Neutrophil (primary cell): ENCODE results near the gene MARCHF10.

ENCODE experiments used
- H3K27ac ChIP-seq: fragments of 200-600 bp; sonication (generic); 2 replicates; pipeline ENCODE4 v1.5.1; 2016; ENCODE audit warnings: mild to moderate bottlenecking, moderate library complexity
- H3K27me3 ChIP-seq: fragments of 200-600 bp; sonication (generic); 2 replicates; pipeline ENCODE4 v1.6.0; 2016; ENCODE audit warnings: mild to moderate bottlenecking
- H3K36me3 ChIP-seq: fragments of 200-600 bp; sonication (generic); 2 replicates; pipeline ENCODE4 v1.5.1; 2017
- H3K4me1 ChIP-seq, 2 experiments: fragments of 200-600 bp in 1 of 2; sonication (generic) in 1 of 2; 1 replicate in 1 of 2; 2 replicates in 1 of 2; pipeline versions ENCODE4 v1.5.1 to v1.6.1; 2013 to 2016; ENCODE audit warnings: low read depth in 1 of 2, low read length in 1 of 2, mild to moderate bottlenecking in 1 of 2, moderate library complexity in 1 of 2; ENCODE audit not compliant: control insufficient read depth in 1 of 2, insufficient read depth in 1 of 2
- H3K4me3 ChIP-seq, 2 experiments: fragments of 200-600 bp in 1 of 2; sonication (generic) in 1 of 2; 1 replicate in 1 of 2; 2 replicates in 1 of 2; pipeline ENCODE4 v1.5.1; 2013 to 2016; ENCODE audit warnings: low read depth in 1 of 2, low read length in 1 of 2, mild to moderate bottlenecking in 1 of 2, moderate library complexity in 1 of 2
- H3K9me3 ChIP-seq: fragments of 200-600 bp; sonication (generic); 2 replicates; pipeline ENCODE4 v1.5.1; 2016
- CTCF ChIP-seq: fragments of 200-600 bp; sonication (generic); IDR thresholded peaks from 2 replicates; pipeline ENCODE4 v1.5.1; 2016; ENCODE audit warnings: antibody characterized with exemption

MARCHF10 gene

DNA sequence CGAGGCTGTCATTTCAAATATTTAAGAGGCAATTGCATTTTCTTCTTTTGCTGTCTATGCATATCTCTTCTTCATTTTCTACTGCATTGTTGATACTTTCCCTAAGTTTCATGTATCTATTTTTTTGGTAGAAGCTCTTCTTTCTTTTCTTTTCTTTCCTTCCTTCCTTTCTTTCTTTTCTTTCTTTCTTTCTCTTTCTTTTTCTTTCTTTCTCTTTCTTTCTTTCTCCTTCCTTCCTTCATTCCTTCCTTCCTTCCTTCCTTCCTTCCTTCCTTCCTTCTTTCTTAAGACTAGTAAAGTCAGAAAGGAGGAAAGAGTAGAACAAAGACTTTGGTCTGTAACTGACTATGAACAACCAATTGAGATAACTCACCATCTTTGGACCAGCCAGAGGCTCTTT lies 146.8 kb downstream of the MARCHF10 start:
- no peak for TF ChIP-seq CTCF
- Histone ChIP-seq H3K27me3 (no peaks in the 10 kb centered on the region), H3K36me3 (no peaks in the 10 kb centered on the region), H3K9me3 (no peaks in the 10 kb centered on the region), H3K4me3 (no peak overlapping the region), H3K4me1 (no peaks in the 10 kb centered on the region), H3K27ac (no peak overlapping the region)

- H3K9me3 ChIP-seq = no peaks in the 10 kb centered on the region
- TF ChIP-seq CTCF = no peak
- no peaks in the 10 kb centered on the region for H3K36me3 ChIP-seq
Measured at GRCh38 chr17:62660629-62661118, 147.4 kb downstream of the MARCHF10 start.

GRCh38 chr17:62658136-62658920 lies 149.8 kb downstream of the MARCHF10 start:
- no peaks in the 10 kb centered on the region for H3K36me3 ChIP-seq
- TF ChIP-seq CTCF = no peak
- H3K27me3 ChIP-seq = peaks cover 19% of the 10 kb centered on the region
- H3K9me3 ChIP-seq = no peaks in the 10 kb centered on the region
- peaks cover 17% of the 10 kb centered on the region in 2 experiments for H3K4me1 ChIP-seq
- H3K4me3 ChIP-seq = no peak overlapping the region
- no peak overlapping the region for H3K27ac ChIP-seq

More at GRCh38 chr17:62660629-62661118, 147.4 kb downstream of the MARCHF10 start:
- H3K4me3 ChIP-seq = no peak overlapping the region
- no peak overlapping the region for H3K27ac ChIP-seq
- H3K4me1 ChIP-seq = no peaks in the 10 kb centered on the region
- H3K27me3 ChIP-seq = no peaks in the 10 kb centered on the region

DNA sequence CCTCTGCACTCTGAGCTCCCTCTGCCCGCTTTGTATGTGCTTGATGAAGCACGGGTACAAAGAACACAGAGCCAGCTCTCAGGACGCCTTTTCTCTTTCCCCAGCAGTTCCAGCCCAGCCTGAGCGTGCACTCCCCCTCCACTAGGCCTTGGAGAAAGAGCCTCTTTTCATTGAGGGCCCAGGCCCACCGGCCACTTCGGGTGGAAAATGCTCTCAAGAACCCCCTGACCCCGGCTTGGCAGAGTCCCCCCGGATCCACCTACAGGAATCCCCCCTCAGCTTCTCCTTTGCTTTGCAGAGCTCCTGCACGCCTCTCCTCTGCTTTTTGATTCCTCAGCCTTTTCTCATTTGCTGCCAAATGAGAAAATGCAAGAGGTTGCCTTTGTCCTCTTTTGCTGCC lies 150.4 kb downstream of the MARCHF10 start:
- no peaks in the 10 kb centered on the region for H3K9me3 ChIP-seq
- no peak for TF ChIP-seq CTCF
- peaks cover 23% of the 10 kb centered on the region in 2 experiments for H3K4me1 ChIP-seq
- no peaks in the 10 kb centered on the region for H3K36me3 ChIP-seq
- no peak overlapping the region for H3K4me3 ChIP-seq
- no peak overlapping the region for H3K27ac ChIP-seq
- peaks cover 25% of the 10 kb centered on the region for H3K27me3 ChIP-seq

DNA sequence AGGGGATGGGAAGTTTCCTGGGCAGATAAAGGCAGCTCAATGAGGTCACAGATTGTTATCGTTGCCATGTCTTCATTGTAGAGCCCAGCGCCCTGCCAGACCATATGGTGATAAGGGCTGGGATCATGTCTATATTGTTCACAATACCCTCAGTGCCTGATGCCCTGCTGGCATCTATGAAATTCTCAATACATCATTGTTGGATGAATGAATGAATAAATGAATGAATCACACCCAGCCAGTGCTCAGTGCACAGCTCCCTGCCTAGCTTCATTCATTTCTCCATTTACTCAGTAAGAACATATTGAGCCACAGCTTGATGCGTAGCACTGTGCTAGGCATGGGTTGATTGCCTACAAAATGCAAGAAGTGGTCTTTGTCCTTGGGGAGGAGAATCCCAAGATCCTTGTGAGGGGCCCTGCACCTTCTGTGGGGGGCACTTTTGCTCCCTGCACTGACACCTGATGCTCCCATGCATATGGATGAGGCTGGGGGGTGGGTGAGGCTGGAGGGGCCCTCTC lies 150.9 kb downstream of the MARCHF10 start:
- no peak overlapping the region for H3K27ac ChIP-seq
- H3K4me1 ChIP-seq = peaks cover 23 to 28% of the 10 kb centered on the region in 2 experiments
- H3K4me3 ChIP-seq = no peak overlapping the region
- H3K9me3 ChIP-seq = no peaks in the 10 kb centered on the region
- TF ChIP-seq CTCF = no peak
- no peaks in the 10 kb centered on the region for H3K36me3 ChIP-seq
- H3K27me3 ChIP-seq = peaks cover 30% of the 10 kb centered on the region
